Measurements from ENCODE around the gene ABLIM2.

The ABLIM2 gene

GRCh38 chr4:7993671-7994070 is 164.9 kb downstream of the ABLIM2 start:
- no peak for DNase-seq

GRCh38 chr4:7992846-7993245 is 165.8 kb downstream of the ABLIM2 start:
- no peak for DNase-seq

GRCh38 chr4:7990807-7991459 is 167.7 kb downstream of the ABLIM2 start:
- no peak for DNase-seq

GRCh38 chr4:7989654-7990053 is 169.0 kb downstream of the ABLIM2 start:
- no peak for DNase-seq

- no peak for DNase-seq
Observed at GRCh38 chr4:7988437-7988836, 170.2 kb downstream of the ABLIM2 start.

- peak; percentile 51 for DNase-seq
Observed at GRCh38 chr4:7987148-7987989, 171.2 kb downstream of the ABLIM2 start.

GRCh38 chr4:7985891-7986441 is 172.6 kb downstream of the ABLIM2 start:
- no peak for DNase-seq

GRCh38 chr4:7985072-7985471 is 173.5 kb downstream of the ABLIM2 start:
- DNase-seq = no peak

GRCh38 chr4:7984286-7984925 is 174.2 kb downstream of the ABLIM2 start:
- DNase-seq = peak; percentile 14

GRCh38 chr4:7983296-7983695 is 175.3 kb downstream of the ABLIM2 start:
- DNase-seq = no peak

GRCh38 chr4:7981738-7982394 is 176.7 kb downstream of the ABLIM2 start:
- no peak for DNase-seq

GRCh38 chr4:7980036-7980435 is 178.6 kb downstream of the ABLIM2 start:
- DNase-seq = no peak

GRCh38 chr4:7979652-7979968 is 179.0 kb downstream of the ABLIM2 start:
- no peak for DNase-seq

GRCh38 chr4:7978907-7979651 is 179.5 kb downstream of the ABLIM2 start:
- no peak for DNase-seq

- no peak for DNase-seq
Observed at GRCh38 chr4:7978489-7978888, 180.1 kb downstream of the ABLIM2 start.

GRCh38 chr4:7976634-7977033 is 182.0 kb downstream of the ABLIM2 start:
- no peak for DNase-seq

- peak; percentile 44 for DNase-seq
Observed at GRCh38 chr4:7976025-7976424, 182.6 kb downstream of the ABLIM2 start.

- no peak for DNase-seq
Observed at GRCh38 chr4:7974425-7974824, 184.2 kb downstream of the ABLIM2 start.

- DNase-seq = no peak
Observed at GRCh38 chr4:7973545-7973981, 185.1 kb downstream of the ABLIM2 start.

GRCh38 chr4:7971881-7972500 is 186.6 kb downstream of the ABLIM2 start:
- no peak for DNase-seq

- DNase-seq = no peak
Observed at GRCh38 chr4:7971159-7971631, 187.4 kb downstream of the ABLIM2 start.

All from NCI-H2171 treated with DMSO at 0.1 percent for 48 hours (cell line).